Stimulated activated CD4-positive, alpha-beta T cell treated with anti-CD3 and anti-CD28 coated beads, Interleukin-1b, Interleukin-23, amount 100 ng/mL, for 24 hours (primary cell): ENCODE results near the gene PLEKHA5.
"Not testable (repeated sequence)": the region's sequence is repeated elsewhere in the genome, so short reads cannot be mapped to it uniquely, and the experiment has no call there.

Source experiments
- DNase-seq, 4 experiments: peaks; one replicate each; pipeline ENCODE4 v3.0.0-alpha.2; 2020; ENCODE audit warnings: low read depth in 4 of 4, low spot score in 1 of 4

PLEKHA5 gene, protein sequence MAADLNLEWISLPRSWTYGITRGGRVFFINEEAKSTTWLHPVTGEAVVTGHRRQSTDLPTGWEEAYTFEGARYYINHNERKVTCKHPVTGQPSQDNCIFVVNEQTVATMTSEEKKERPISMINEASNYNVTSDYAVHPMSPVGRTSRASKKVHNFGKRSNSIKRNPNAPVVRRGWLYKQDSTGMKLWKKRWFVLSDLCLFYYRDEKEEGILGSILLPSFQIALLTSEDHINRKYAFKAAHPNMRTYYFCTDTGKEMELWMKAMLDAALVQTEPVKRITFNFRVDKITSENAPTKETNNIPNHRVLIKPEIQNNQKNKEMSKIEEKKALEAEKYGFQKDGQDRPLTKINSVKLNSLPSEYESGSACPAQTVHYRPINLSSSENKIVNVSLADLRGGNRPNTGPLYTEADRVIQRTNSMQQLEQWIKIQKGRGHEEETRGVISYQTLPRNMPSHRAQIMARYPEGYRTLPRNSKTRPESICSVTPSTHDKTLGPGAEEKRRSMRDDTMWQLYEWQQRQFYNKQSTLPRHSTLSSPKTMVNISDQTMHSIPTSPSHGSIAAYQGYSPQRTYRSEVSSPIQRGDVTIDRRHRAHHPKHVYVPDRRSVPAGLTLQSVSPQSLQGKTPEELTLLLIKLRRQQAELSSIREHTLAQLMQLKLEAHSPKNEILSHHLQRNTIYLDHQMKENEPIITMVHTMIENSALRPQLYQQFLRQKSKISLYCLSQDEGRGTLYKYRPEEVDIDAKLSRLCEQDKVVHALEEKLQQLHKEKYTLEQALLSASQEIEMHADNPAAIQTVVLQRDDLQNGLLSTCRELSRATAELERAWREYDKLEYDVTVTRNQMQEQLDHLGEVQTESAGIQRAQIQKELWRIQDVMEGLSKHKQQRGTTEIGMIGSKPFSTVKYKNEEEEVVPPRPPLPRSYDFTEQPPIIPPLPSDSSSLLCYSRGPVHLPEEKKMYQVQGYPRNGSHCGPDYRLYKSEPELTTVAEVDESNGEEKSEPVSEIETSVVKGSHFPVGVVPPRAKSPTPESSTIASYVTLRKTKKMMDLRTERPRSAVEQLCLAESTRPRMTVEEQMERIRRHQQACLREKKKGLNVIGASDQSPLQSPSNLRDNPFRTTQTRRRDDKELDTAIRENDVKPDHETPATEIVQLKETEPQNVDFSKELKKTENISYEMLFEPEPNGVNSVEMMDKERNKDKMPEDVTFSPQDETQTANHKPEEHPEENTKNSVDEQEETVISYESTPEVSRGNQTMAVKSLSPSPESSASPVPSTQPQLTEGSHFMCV

DNA sequence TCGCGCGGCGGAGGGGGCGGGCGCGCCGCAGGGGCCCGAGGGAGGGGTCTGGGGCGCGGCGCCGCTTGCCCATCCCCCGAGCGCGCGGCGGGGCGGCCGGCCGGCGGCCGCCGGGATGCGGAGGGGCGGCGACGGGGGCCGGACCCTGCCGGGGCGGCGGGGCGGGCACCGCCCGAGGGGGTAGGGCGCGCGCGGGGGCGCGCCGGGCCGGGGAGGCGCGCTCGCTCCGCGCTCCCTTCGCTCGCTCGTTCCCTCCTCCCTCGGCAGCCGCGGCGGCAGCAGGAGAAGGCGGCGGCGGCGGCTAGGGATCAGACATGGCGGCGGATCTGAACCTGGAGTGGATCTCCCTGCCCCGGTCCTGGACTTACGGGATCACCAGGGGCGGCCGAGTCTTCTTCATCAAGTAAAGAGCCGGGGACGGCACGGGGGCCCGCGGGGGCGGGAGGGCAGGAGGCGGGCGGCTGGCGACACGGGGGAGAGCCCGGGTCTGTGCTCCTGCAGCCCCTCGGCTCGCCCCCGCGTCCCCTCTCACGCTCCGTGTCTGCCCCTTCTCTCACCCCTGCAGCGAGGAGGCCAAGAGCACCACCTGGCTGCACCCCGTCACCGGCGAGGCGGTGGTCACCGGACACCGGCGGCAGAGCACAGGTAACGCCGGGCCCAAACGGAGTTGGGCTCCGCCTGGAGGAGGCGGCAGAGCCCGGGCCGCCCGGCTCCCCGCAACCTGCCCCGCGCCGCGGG is at the start of gene PLEKHA5:
Gene PLEKHA5, plus strand, starts transcription at position 248 of the 738 bp plus-strand sequence. Its CDS starts 67 bp downstream, at position 315.
- no peak for DNase-seq

DNA sequence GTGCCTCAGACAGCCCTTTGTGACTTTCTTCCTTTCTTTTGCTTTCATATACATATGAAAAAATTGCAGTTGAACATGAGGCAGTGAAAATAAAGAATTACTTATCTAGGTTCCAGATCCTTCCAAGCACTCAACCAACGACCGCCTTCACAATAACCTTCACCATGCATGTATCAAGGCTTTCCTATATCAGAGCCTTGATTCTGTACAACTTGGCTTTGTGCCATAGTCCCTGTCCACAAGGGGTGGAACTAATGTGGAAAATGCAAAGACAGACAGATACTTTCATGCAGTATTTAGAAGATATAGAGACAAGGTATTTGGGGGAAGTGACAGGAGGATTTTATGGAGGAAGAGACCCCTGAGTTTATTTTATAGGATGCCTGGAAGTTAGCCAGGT is 48.6 kb upstream of the PLEKHA5 start:
- DNase-seq = no peak

- no peak for DNase-seq
These were observed 47.1 kb upstream of the PLEKHA5 start for GRCh38 chr12:19082365-19082911.

GRCh38 chr12:19084547-19084946 is 45.0 kb upstream of the PLEKHA5 start:
- DNase-seq = no peak

GRCh38 chr12:19085090-19085489 is 44.4 kb upstream of the PLEKHA5 start:
- no peak for DNase-seq

DNA sequence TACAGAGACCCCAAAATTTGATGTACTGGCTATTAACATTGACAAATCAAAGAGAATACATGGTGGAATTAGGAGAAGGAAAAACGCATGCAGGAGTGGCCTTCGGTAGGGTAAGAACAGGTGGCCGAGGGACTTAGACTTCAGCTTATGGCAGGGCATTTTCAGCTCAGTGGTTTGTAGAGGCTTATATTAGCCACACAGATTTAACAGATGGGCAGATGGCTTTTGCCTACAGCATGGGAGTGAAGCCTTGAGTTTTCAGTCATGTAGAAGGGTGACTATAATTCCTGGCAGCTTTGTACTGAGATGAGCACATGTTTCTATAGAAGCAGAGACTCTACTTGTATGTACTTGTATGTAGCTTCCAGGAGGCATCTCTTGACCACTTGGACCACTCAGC is 40.9 kb upstream of the PLEKHA5 start:
- DNase-seq = no peak

GRCh38 chr12:19092482-19092881 is 37.1 kb upstream of the PLEKHA5 start:
- DNase-seq = not testable (repeated sequence)

DNA sequence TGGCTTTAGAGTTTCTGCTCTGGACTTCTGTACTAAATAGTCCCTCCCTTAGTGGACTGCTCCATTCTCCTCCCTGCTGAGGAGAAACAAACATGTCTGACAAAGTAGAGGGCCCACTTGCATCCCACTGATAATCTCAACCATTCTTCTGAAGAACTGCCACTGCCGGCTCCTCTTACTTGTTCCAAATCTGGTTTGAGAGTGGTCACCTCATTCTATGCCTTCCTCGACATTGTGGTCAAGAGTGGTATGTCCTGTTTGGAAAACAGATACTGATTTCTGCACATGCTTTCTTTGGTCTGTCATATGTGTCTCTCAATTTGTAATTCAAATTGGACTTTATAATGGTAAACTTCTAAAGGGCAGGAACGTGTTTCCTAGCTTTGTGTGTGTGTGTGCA is 36.3 kb upstream of the PLEKHA5 start:
- no peak for DNase-seq

DNA sequence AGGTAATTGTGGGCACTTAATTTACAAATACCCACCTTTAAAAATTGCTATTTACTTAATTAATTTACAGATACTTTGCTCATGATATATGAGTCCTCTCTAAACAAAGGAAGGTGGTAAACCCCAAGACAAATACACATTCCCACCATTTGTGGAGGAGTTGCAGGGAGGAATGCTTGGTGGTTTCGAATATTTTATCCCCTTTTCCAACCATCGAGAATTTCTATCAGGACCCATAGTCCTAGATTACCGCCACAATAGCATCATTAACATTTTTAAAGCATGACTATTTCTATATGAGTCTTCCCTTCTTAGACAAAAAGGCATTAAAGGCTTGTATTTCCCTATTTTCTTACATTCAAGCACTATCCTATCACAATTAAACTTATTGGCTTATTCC is 34.2 kb upstream of the PLEKHA5 start:
- no peak for DNase-seq

DNA sequence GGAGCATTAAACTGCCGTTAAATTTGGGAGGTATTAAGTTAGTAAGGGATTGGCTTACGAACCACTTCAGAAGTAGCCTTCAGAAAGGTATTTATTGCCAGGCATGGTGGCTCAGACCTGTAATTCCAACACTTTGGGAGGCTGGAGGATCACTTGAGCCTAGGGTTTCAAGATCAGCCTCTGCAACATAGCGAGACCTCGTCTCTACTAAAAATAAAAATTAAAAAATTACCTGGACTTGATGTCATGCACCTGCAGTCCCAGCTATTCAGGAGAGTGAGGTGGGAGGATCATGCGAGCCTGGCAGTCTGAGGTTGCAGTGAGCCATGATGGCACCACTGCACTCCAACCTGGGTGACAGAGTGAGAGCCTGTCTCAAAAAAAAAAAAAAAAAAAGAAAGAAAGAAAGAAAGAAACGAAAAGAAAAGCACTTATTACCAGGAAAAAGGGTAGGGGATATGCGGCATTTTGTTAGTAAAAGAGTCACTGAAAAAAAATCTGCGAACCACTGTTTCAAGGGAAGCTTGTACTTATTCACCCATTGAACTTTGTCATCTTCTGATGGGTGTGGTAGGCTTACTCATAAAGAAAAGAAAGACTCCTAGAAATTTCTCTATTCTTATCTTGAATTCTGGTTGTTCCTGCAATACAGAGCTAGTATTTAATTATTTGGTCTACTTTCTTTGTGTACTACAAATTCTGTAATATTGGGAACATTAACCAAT is 33.6 kb upstream of the PLEKHA5 start:
- no peak for DNase-seq

DNA sequence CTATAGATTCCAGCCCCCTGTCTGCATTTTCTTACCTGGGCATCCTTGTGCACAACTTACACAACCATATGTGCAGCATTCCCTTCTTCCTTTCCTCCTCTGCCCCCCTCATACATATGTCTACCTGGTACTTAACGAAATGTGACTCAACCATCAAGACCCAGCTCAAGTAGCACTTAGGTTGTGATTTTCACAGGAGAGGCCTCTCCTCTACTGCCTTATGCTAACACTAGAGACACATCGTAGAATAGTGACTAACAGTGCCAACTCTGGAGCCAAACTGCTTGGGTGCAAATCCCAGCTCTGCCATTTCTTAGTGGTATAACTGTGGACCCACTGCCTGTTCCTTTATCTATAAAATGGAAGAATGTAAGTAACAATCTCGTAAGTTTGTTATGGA is 24.1 kb upstream of the PLEKHA5 start:
- DNase-seq = no peak

DNA sequence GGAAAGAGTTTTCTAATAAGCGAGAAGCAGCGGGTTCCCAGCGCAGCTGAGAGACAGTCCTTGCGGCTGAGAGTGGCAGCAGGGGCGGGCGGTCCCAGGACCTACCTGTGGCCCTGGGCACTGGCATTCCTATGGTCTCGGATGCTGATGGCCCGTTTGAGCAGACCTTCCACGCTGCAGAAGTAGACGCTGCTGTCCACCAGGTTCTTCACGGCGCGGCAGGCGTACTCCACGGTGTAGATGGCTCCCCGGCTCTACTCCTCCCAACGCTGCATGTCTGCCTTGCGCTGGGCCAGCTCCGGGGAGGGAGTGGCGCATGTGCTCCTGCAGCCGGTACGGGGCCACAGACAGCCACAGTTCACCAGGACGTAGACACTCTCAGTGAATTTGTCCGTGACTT is 21.8 kb upstream of the PLEKHA5 start:
- DNase-seq = no peak

DNA sequence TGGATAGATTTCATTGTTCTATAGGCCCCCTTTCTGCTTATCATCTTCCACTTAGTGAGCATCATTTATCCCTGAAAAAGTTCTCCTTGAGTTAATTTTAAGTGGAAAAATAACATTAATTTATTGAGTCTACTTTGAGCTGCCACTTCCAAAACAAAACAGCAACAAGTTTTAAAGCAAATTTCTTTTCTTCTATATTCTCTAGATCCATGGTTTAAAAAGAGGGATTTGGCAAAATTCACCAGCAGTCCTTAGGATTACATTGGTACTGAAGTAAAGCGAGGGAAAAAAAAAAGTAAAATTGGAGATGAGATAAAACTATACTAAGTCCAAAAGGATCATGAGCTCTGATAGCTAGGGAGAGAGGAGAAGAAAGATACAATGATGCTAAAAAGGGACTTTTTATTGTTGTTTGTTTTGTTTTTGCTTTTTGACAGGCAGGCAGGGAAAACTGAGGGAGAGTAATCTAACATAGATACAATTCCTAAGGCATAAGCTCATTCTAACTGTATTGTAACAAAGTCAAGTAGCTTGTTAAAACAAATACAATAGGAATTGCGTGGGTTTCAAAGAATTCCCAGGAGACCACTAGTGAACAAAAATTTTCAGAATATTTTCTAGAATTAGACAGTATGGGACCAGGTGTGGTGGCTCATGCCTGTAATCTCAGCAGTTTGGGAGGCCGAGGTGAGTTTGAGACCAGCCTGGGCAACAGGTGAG is 19.2 kb upstream of the PLEKHA5 start:
- no peak for DNase-seq

- no peak for DNase-seq
These were observed 16.1 kb upstream of the PLEKHA5 start for GRCh38 chr12:19113464-19113863.

- no peak for DNase-seq
These were observed 14.2 kb upstream of the PLEKHA5 start for GRCh38 chr12:19115285-19115684.

DNA sequence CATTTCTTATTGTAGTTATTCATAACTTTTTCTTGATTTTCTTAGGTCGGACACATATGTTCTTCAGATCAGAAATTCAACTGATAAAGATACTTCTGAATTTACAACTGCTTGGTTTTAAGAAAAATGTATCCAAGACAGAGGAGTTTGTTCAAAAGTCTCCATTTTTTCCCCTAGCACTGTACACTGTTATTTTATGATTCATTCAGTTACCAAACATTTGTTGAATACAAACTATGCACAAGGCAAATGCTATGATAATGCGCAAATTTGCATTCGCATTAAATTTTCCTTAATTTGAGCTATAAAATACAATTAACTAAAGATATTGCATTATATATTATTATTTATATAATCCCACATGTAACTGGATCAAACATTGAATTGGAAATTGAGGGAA is 10.1 kb upstream of the PLEKHA5 start:
- no peak for DNase-seq

- DNase-seq = no peak
These were observed 8.7 kb upstream of the PLEKHA5 start for GRCh38 chr12:19120795-19121194.

DNA sequence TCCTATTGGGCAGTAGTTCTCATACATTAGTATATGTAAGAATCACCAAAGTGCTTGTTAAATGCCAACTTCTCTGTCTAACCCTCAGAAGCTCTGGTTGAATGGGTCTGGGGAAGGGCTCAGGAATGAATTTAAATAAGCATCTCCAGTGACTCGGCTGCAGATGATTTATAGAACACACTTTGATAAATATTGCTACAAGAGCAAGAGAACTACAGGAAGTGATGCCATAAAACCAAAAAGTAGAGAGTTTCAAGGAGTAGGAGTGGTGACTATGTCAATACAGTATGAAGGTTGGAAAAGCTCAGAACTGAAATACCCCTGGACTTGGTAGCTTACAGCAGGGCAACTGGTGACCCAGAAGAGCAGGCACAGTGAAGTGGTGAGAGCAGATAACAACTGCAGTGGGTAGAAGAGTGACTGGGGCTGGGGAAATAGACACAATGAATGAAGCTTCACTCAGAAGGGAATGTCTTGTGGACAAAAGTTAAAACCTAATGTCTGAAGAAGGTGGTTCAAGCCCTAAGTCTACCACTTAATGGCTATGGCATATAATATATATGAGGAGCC is 8.0 kb upstream of the PLEKHA5 start:
- no peak for DNase-seq

DNA sequence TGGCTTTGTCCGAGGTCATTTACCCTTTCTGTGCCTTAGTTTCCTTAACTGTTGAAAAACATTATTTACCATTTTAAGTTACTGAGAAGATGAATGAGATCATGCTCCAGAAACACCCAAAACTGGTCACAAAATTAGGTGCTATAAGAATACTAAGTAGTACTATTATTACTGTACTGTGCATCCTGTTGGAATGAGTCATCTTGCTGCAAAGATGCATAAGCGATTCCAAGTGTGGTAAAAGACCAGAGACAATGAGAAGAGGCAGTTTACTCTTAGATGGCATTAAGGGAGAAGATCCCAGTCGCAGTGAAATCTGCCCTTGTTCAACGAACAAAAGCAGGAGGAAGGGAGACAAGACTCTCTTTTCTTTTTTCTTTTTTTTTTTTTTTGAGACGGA is 4.2 kb upstream of the PLEKHA5 start:
- no peak for DNase-seq
